ENCODE data around the gene SERPINI1.

GRCh38 chr3:167762296-167762695, 26.8 kb downstream of the SERPINI1 start:
- TF ChIP-seq CTCF (IDR thresholded peaks at IDR 0.05) (no peak), POLR2A (IDR thresholded peaks at IDR 0.05) (no peak)
